Stimulated activated naive B cell treated with anti-CD40 and anti-IgM and Interleukin-4, amounts not matched to agents 10 μg/mL and 1 μg/mL and 100 μg/mL, for 72 hours (primary cell): Measurements from ENCODE around the gene ARHGAP21.
A peak's percentile ranks its signal among the peaks of the same experiment; 100 is the strongest.
"Not testable (repeated sequence)": the region's sequence is repeated elsewhere in the genome, so short reads cannot be mapped to it uniquely, and the experiment has no call there.

ENCODE experiments used
- ATAC-seq, 2 donors: fragments of 150-1000 bp; cut with Tn5 transposase; replicated peaks; 2 replicates each; pipeline ENCODE4 v1.10.0; 2021; ENCODE audit warnings: moderate library complexity in 1 of 2
- DNase-seq: peaks from one replicate; pipeline ENCODE4 v3.0.0; 2021
- H3K27ac Mint-ChIP-seq: one replicate; pipeline ENCODE4 v1.8.0; 2022; ENCODE audit warnings: mild to moderate bottlenecking, mixed read lengths
- H3K27me3 Mint-ChIP-seq, 2 donors: one replicate each; pipeline ENCODE4 v1.8.0; 2022; ENCODE audit warnings: mixed read lengths in 2 of 2
- H3K36me3 Mint-ChIP-seq, 2 donors: one replicate each; pipeline ENCODE4 v1.8.0; 2022; ENCODE audit warnings: mixed read lengths in 2 of 2, mild to moderate bottlenecking in 1 of 2
- H3K4me1 Mint-ChIP-seq, 2 donors: one replicate each; pipeline ENCODE4 v1.8.0; 2022; ENCODE audit warnings: mixed read lengths in 2 of 2, mild to moderate bottlenecking in 1 of 2
- H3K4me3 Mint-ChIP-seq, 2 donors: one replicate each; pipeline ENCODE4 v1.8.0; 2022; ENCODE audit warnings: mild to moderate bottlenecking in 2 of 2, mixed read lengths in 2 of 2, moderate library complexity in 1 of 2
- H3K9me3 Mint-ChIP-seq, 2 donors: one replicate each; pipeline ENCODE4 v1.8.0; 2022; ENCODE audit warnings: mixed read lengths in 2 of 2, mild to moderate bottlenecking in 1 of 2

The ARHGAP21 gene

DNA sequence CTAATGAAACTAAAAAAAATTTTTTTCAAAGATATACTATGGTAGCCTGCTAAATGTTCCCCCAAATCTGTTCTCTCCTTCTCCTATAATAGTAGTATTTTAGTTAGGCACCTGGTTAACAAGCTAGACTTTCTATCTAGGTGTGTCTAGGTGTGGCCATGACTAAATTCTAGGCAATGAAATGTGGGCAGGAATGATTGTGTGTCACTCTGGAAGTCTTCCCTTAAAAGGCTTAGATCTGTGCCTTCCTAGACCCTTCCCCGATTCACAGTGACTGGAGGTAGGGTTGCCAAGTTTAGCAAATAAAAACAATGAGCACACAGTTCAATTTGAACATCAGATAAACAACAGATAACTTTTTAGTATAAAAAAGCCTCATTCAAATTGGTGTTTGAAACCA, 8.3 kb upstream of the ARHGAP21 start:
- Mint-ChIP-seq H3K9me3 (no peaks in the 10 kb centered on the region), H3K27ac (no peak overlapping the region), H3K27me3 (peaks cover 3 to 15% of the 10 kb centered on the region in 2 donors), H3K36me3 (no peaks in the 10 kb centered on the region), H3K4me1 (no peaks in the 10 kb centered on the region), H3K4me3 (no peak overlapping the region)
- DNase-seq (no peak), ATAC-seq (no peak)

- H3K36me3 Mint-ChIP-seq, result no peaks in the 10 kb centered on the region
- H3K4me1 Mint-ChIP-seq, result no peaks in the 10 kb centered on the region
- H3K9me3 Mint-ChIP-seq, result no peaks in the 10 kb centered on the region
- peaks cover 0 to 9% of the 10 kb centered on the region in 2 donors for H3K27me3 Mint-ChIP-seq
- H3K27ac Mint-ChIP-seq, result no peak overlapping the region
- H3K4me3 Mint-ChIP-seq, result no peak overlapping the region
- ATAC-seq (no peak), DNase-seq (no peak)
These were observed 7.1 kb upstream of the ARHGAP21 start for GRCh38 chr10:24730811-24731210.

GRCh38 chr10:24727786-24728185, 4.1 kb upstream of the ARHGAP21 start:
- Mint-ChIP-seq H3K9me3 (no peaks in the 10 kb centered on the region), H3K27ac (no peak overlapping the region), H3K27me3 (peaks cover 0 to 8% of the 10 kb centered on the region in 2 donors), H3K4me3 (no peak overlapping the region), H3K4me1 (peaks cover 0 to 7% of the 10 kb centered on the region in 2 donors), H3K36me3 (no peaks in the 10 kb centered on the region)
- no peak for ATAC-seq
- no peak for DNase-seq

DNA sequence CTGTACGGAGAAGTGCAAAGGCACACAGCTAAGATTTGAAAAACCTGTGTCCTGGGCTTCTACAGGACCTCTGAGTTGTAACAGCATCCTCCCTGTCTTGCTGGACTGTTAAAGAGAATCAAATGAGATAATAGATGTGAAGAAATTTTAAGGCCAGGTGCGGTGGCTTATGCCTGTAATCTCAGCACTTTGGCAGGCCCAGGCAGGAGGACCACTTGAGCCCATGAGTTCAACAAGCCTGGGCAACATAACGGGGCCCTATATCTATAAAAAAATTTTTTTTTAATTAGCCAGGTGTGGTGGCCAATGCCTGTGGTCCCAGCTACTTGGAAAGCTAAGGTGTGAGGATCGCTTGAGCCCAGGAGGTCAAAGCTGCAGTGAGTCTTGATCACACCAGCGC, 2.9 kb upstream of the ARHGAP21 start:
- DNase-seq (no peak), ATAC-seq (no peak)
- H3K36me3 Mint-ChIP-seq, result no peaks in the 10 kb centered on the region
- peaks cover 2 to 16% of the 10 kb centered on the region in 2 donors for H3K4me1 Mint-ChIP-seq
- no peak overlapping the region for H3K4me3 Mint-ChIP-seq
- peaks cover 0 to 13% of the 10 kb centered on the region in 2 donors for H3K27me3 Mint-ChIP-seq
- no peaks in the 10 kb centered on the region for H3K9me3 Mint-ChIP-seq
- no peak overlapping the region for H3K27ac Mint-ChIP-seq

GRCh38 chr10:24726029-24726428, 2.3 kb upstream of the ARHGAP21 start:
- H3K4me3 Mint-ChIP-seq, result not testable (repeated sequence)
- H3K4me1 Mint-ChIP-seq, result peaks cover 2 to 21% of the 10 kb centered on the region in 2 donors

GRCh38 chr10:24724381-24725228, 918 bp upstream of the ARHGAP21 start:
- DNase-seq, result peak; percentile 90
- peak; percentile 82 to 88 for ATAC-seq
- no peaks in the 10 kb centered on the region for H3K36me3 Mint-ChIP-seq
- H3K4me3 Mint-ChIP-seq, result peak overlapping the region; percentile 87 to 89
- peaks cover 2 to 21% of the 10 kb centered on the region in 2 donors for H3K4me1 Mint-ChIP-seq
- peaks cover 0 to 21% of the 10 kb centered on the region in 2 donors for H3K27me3 Mint-ChIP-seq
- H3K9me3 Mint-ChIP-seq, result no peaks in the 10 kb centered on the region
- H3K27ac Mint-ChIP-seq, result peak overlapping the region; percentile 86

More at GRCh38 chr10:24726029-24726428, 2.3 kb upstream of the ARHGAP21 start:
- not testable (repeated sequence) for DNase-seq, H3K9me3 Mint-ChIP-seq, H3K36me3 Mint-ChIP-seq, H3K27ac Mint-ChIP-seq, ATAC-seq
- H3K27me3 Mint-ChIP-seq, result peaks cover 0 to 19% of the 10 kb centered on the region in 2 donors

DNA sequence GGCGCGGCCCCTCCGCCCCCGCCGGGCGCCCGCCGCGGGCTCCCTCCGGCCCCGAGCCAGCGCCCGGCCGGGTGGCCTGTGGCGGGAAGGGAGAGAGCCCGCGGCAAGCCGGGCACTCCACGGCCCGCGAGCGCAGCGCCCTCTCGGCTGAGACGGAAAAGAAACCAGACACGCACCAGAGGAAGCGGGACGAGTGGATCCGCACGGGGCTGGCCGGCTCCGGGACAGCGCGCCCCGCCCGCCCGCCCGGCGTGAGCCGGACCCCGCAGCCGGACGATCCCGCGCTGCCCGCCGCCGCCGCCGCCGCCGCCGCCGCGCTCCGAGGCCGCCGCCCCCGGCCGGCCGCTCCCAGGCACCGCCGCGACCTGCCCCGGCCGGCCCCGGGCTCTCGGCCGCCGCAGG, 300 bp downstream of the ARHGAP21 start:
- H3K4me3 Mint-ChIP-seq, result peak overlapping the region; percentile 53 to 71
- peaks cover 0 to 21% of the 10 kb centered on the region in 2 donors for H3K27me3 Mint-ChIP-seq
- H3K36me3 Mint-ChIP-seq, result no peaks in the 10 kb centered on the region
- peaks cover 2 to 21% of the 10 kb centered on the region in 2 donors for H3K4me1 Mint-ChIP-seq
- no peaks in the 10 kb centered on the region for H3K9me3 Mint-ChIP-seq
- peak; percentile 7 to 13 for ATAC-seq
- no peak for DNase-seq
- H3K27ac Mint-ChIP-seq, result no peak overlapping the region

- peak overlapping the region; percentile 94 to 95 for H3K4me3 Mint-ChIP-seq
- peak; percentile 20 to 23 for ATAC-seq
- peaks cover 2 to 21% of the 10 kb centered on the region in 2 donors for H3K4me1 Mint-ChIP-seq
- no peaks in the 10 kb centered on the region for H3K9me3 Mint-ChIP-seq
- H3K27ac Mint-ChIP-seq, result peak overlapping the region; percentile 94
- DNase-seq, result peak; percentile 21
- peaks cover 0 to 21% of the 10 kb centered on the region in 2 donors for H3K27me3 Mint-ChIP-seq
- no peaks in the 10 kb centered on the region for H3K36me3 Mint-ChIP-seq
These were observed 856 bp downstream of the ARHGAP21 start for GRCh38 chr10:24722676-24723385.

DNA sequence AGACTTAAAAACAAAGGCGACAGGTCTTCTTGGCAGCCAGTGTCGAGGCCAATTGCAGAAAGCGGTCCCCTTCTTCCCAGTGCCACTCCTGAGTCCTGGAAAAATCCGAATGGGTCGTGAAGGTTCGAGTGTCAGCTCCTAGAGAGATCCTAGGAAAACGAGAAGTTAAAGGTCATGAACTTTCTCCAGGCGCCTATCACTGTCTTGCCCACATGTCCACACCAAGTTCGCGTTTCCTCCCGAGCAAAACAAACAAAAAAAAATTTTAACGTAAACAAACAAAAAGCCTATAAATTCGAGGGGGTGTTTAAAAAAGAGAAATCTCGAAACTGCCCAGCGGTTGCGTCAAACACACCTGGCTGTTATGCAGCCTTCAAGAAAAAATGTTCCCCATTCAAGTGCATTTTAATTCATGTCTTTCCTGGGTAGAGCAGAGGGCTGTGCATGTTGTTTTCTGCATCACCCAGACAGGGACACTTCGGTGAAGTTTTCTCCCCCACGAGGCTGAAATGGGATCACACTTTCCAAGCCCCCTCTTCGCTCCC, 1.5 kb downstream of the ARHGAP21 start:
- Mint-ChIP-seq H3K4me3 (peak overlapping the region; percentile 75 to 81), H3K9me3 (no peaks in the 10 kb centered on the region), H3K27ac (peak overlapping the region; percentile 51), H3K4me1 (peaks cover 2 to 21% of the 10 kb centered on the region in 2 donors), H3K36me3 (no peaks in the 10 kb centered on the region), H3K27me3 (peaks cover 0 to 21% of the 10 kb centered on the region in 2 donors)
- DNase-seq, result no peak
- peak in 1 of 2 donors; percentile 1 for ATAC-seq

- Mint-ChIP-seq H3K27ac (peak overlapping the region; percentile 1), H3K9me3 (no peaks in the 10 kb centered on the region), H3K36me3 (no peaks in the 10 kb centered on the region), H3K27me3 (peaks cover 0 to 21% of the 10 kb centered on the region in 2 donors), H3K4me3 (peak overlapping the region; percentile 75 to 81), H3K4me1 (peaks cover 2 to 21% of the 10 kb centered on the region in 2 donors)
- no peak for ATAC-seq
- DNase-seq, result no peak
These were observed 2.2 kb downstream of the ARHGAP21 start for GRCh38 chr10:24721229-24722106.

DNA sequence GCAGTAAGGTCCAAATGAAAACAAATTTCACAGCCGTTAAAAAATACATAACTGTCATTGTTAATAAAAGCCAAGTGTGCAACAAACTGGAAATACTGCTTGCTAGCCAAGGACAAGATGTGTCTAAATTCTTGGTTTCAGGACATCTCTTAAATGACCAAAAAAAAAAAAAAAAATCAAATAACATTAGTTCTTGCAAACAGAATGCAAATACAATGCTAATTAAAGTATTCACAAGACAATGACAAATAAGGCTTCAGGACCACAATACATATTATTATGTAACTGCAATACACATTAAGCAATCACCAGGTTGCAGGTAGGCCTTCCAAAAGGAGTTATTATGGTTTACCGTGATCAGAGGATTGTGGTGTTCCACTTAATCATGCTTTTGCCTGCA, 3.6 kb downstream of the ARHGAP21 start:
- no peaks in the 10 kb centered on the region for H3K36me3 Mint-ChIP-seq
- ATAC-seq (no peak), DNase-seq (no peak)
- H3K4me1 Mint-ChIP-seq, result peaks cover 2 to 21% of the 10 kb centered on the region in 2 donors
- peaks cover 0 to 12% of the 10 kb centered on the region in 2 donors for H3K27me3 Mint-ChIP-seq
- H3K27ac Mint-ChIP-seq, result no peak overlapping the region
- H3K9me3 Mint-ChIP-seq, result no peaks in the 10 kb centered on the region
- H3K4me3 Mint-ChIP-seq, result no peak overlapping the region

DNA sequence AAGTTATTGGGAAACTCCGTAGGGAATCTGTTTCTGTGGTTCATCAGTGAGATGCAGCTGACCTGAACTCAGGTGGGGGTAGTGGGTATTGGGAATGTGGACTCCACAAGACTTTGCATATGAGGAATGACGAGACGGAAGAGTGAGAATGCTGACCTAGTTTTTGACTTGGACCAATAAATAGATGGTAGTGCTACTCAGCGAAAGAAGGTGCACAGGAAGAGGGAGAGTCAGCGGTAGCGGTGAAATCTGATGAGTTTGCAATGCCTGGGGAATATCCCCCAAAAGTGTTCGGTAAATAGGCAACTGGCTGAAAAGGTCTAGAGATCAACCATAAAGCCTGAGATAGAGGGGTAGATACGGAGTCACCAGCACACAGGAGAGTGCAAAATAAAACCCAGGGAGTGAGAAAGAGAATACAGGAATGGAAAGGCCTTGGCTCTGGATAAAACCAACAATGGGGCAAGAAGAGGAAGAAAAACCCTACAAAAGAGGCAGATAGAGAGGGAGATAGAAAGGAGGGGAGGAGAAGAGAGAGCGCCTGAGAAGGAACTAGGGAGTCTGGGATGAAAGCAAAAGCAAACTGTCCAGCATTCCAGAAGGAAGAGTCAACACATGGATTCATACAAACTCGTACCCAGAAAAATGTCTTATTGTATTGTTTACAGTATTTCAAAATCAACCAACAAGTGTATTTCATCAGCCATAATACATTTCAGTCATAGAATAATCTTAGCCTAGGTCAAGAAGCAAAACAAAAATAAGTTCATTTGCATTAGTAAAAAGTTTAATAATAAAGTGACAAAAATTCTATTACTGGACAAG, 5.4 kb downstream of the ARHGAP21 start:
- ATAC-seq (no peak), DNase-seq (no peak)
- peaks cover 0 to 12% of the 10 kb centered on the region in 2 donors for H3K27me3 Mint-ChIP-seq
- H3K4me3 Mint-ChIP-seq, result no peak overlapping the region
- no peaks in the 10 kb centered on the region for H3K36me3 Mint-ChIP-seq
- H3K27ac Mint-ChIP-seq, result no peak overlapping the region
- no peaks in the 10 kb centered on the region for H3K9me3 Mint-ChIP-seq
- H3K4me1 Mint-ChIP-seq, result peaks cover 2 to 13% of the 10 kb centered on the region in 2 donors

- H3K27ac Mint-ChIP-seq, result no peak overlapping the region
These were observed 7.4 kb downstream of the ARHGAP21 start for GRCh38 chr10:24716295-24716694.

More at GRCh38 chr10:24716295-24716694, 7.4 kb downstream of the ARHGAP21 start:
- peaks cover 4 to 9% of the 10 kb centered on the region in 2 donors for H3K27me3 Mint-ChIP-seq
- H3K9me3 Mint-ChIP-seq, result no peaks in the 10 kb centered on the region
- H3K4me1 Mint-ChIP-seq, result peaks cover 0 to 2% of the 10 kb centered on the region in 2 donors
- H3K36me3 Mint-ChIP-seq, result no peaks in the 10 kb centered on the region
- no peak for DNase-seq
- no peak for ATAC-seq
- H3K4me3 Mint-ChIP-seq, result no peak overlapping the region
